ENCODE results near the gene NMBR. TPM values are rescaled to one million over a fixed set of nuclear protein-coding genes. Genes with fewer than 3 reads are reported as not detected.

The NMBR gene
- total and polyA plus RNA-seq, 2 of the 8 experiments (the other 6 are each of a cell fraction or from before 2014, with no cell fraction given) = 0.08 TPM; not detected in 1

DNA sequence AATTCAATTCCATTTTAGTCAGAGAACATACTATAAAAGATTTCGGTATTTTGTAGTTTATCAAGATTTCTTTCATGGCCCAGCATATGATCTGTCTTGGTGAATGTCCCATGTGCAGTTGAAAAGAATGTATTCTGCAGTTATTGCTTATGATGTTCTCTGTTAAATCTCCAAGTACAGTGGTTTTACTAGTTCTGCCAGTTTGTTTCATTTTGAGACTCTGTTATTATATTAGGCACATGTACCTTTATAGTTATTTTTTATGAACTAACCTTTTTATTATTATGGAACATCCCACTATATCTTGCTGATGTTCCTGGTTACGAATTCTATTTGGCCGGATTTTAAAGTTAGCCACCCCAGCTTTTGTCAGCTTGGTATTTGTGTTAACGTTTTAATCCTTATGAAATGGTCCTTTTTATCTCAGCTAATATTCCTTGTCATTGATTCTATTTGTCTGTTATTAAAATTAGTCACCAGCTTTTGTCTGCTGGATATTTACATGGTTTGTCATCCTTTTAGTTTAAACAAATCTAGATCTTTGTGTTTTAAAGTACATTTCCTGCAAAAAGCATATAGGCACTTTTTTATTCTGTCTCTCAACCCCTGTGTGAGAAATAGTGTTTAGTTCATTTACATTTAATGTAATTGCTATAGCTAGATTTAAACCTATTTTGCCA is 49.1 kb upstream of the NMBR start:
- POLR2A ChIA-PET (ENCODE audit: partially characterized antibody) = no interaction called here
- no peaks in the 10 kb centered on the region for H3K9me3 ChIP-seq (ENCODE audit: insufficient read depth in 2 of 2, low read depth in 1 of 2, low read length in 1 of 2)
- no peak overlapping the region for H3K9ac ChIP-seq (replicated peaks in 1 of 4; ENCODE audit: extremely low read depth in 1 of 4, low read depth in 3 of 4, low read length in 3 of 4)
- no peak overlapping the region for H3K14ac ChIP-seq (ENCODE audit: insufficient read length)
- H4K91ac ChIP-seq (replicated peaks; ENCODE audit: insufficient read length, low read length) = no peak overlapping the region
- no peak overlapping the region for H3K4me3 ChIP-seq (ENCODE audit: extremely low read depth in 1 of 4, insufficient read depth in 2 of 4, low read depth in 3 of 4, low read length in 4 of 4)
- no peak overlapping the region for H3K4ac ChIP-seq (replicated peaks; ENCODE audit: insufficient read length, low read depth, low read length)
- no peaks in the 10 kb centered on the region for H3K4me1 ChIP-seq (replicated peaks in 1 of 4; ENCODE audit: control insufficient read depth in 3 of 4, insufficient read depth in 4 of 4, low read length in 3 of 4)
- peaks cover 0 to 1% (median 0%) of the 10 kb centered on the region in 4 experiments; a peak in 1 of 7 replicates for H3K27me3 ChIP-seq (replicated peaks in 1 of 4; ENCODE audit: control insufficient read depth in 3 of 4, extremely low read depth in 1 of 4, insufficient read depth in 3 of 4, low read length in 3 of 4)
- DNase-seq (ENCODE audit: low read depth in 1 of 2, low spot score in 2 of 2) = no peak
- no peak overlapping the region for H4K5ac ChIP-seq (ENCODE audit: insufficient read length, low read depth, low read length)
- peaks cover 0 to 7% of the 10 kb centered on the region in 2 experiments; a peak in 1 of 4 replicates for H3K79me2 ChIP-seq (ENCODE audit: control insufficient read depth in 1 of 2, insufficient read depth in 2 of 2, low read length in 2 of 2)
- no peak overlapping the region for H3K18ac ChIP-seq (ENCODE audit: extremely low read depth, low read length)
- TF ChIP-seq RNF2 (IDR thresholded peaks at IDR 0.05; ENCODE audit: borderline replicate concordance, low read depth, low read length, missing control alignments, poor library complexity, severe bottlenecking) (no peak), PHF8 (conservative IDR thresholded peaks at IDR 0.05; ENCODE audit: low read depth, low read length) (no peak)
- H2AFZ ChIP-seq (ENCODE audit: low read length) = no peak overlapping the region
- H2BK120ac ChIP-seq (replicated peaks; ENCODE audit: low read depth, low read length) = no peak overlapping the region
- no peak overlapping the region for H2BK20ac ChIP-seq (ENCODE audit: low read length)
- no peak overlapping the region for H4K8ac ChIP-seq (ENCODE audit: extremely low read depth, insufficient read depth, low read length)
- no peak overlapping the region for H3K4me2 ChIP-seq (ENCODE audit: insufficient read depth in 1 of 2, low read depth in 2 of 2, low read length in 2 of 2)
- WGBS, 2 experiments (ENCODE audit: extremely low coverage in 1 of 2, insufficient coverage in 1 of 2, insufficient read length in 1 of 2, insufficient replicate concordance in 2 of 2, low coverage in 1 of 2, low lambda C conversion rate in 2 of 2, missing lambda C conversion rate in 1 of 2) = 93% methylated on average over 4 of the region's 4 CpGs; no CpG with 5 or more reads in 1 of the 2 experiments
- H3K36me3 ChIP-seq (ENCODE audit: control insufficient read depth in 2 of 4, insufficient read depth in 4 of 4, low read length in 3 of 4) = peaks cover 0 to 16% (median 0%) of the 10 kb centered on the region in 4 experiments; a peak in 2 of 8 replicates
- no peak overlapping the region for H3K27ac ChIP-seq (ENCODE audit: low read depth, low read length)
- H2AK5ac ChIP-seq (ENCODE audit: low read depth, low read length) = no peak overlapping the region
- no peaks in the 10 kb centered on the region for H3K79me1 ChIP-seq (ENCODE audit: low read depth, low read length)
- CTCF ChIA-PET (ENCODE audit: partially characterized antibody) = interaction anchor here (0.6 to 4.4 kb wide), 9 partner anchors 9 to 128 kb away, joined by 3 to 35 read pairs (median 6); partner anchors contain the start of gene VTA1
- H4K20me1 ChIP-seq (replicated peaks in 1 of 2; ENCODE audit: control insufficient read depth in 1 of 2, insufficient read depth in 2 of 2, low read length in 2 of 2) = no peaks in the 10 kb centered on the region
- H3K56ac ChIP-seq (replicated peaks; ENCODE audit: insufficient read length, low read depth, low read length) = no peak overlapping the region
- no peak overlapping the region for H3K23ac ChIP-seq (ENCODE audit: insufficient read length)
- H2BK12ac ChIP-seq (ENCODE audit: low read depth, low read length) = no peak overlapping the region
- no peak overlapping the region for H2BK5ac ChIP-seq (ENCODE audit: low read depth, low read length)
- no peak for FAIRE-seq
- no peaks in the 10 kb centered on the region for H3K23me2 ChIP-seq (ENCODE audit: low read depth, low read length)
- no peak overlapping the region for H2BK15ac ChIP-seq (ENCODE audit: low read length)

Measured in H1 (cell line).